CD4-positive, alpha-beta memory T cell (primary cell): ENCODE data around the gene PRKAG1. TPM values are rescaled to one million over a fixed set of nuclear protein-coding genes. Genes with fewer than 3 reads are reported as not detected.

ENCODE experiments used
- CTCF ChIA-PET: fragments of 350-600 bp; sonication (Branson Sonifier 250); formaldehyde crosslinking; loops from one replicate; lab custom pipeline; 2021; ENCODE audit warnings: inconsistent platforms; ENCODE audit not compliant: partially characterized antibody; lab: Charles Lee
- POLR2A ChIA-PET: fragments of 350-600 bp; sonication (Branson Sonifier 250); formaldehyde crosslinking; loops from one replicate; lab custom pipeline; 2021; ENCODE audit not compliant: partially characterized antibody; lab: Charles Lee
- DNase-seq, 5 donors: peaks; one replicate each; pipeline versions ENCODE4 v3.0.0 to v3.0.0-alpha.2; 2020 to 2022; ENCODE audit warnings: mixed read lengths in 1 of 5
- H3K27ac ChIP-seq: one replicate; pipeline ENCODE4 v1.7.0; 2013; ENCODE audit warnings: low read depth, low read length
- H3K27me3 ChIP-seq: 2 replicates; pipeline ENCODE4 v1.7.0; 2013; ENCODE audit warnings: mild to moderate bottlenecking, low read length, moderate library complexity; ENCODE audit not compliant: insufficient read depth
- H3K36me3 ChIP-seq: 2 replicates; pipeline ENCODE4 v1.7.0; 2013; ENCODE audit warnings: mild to moderate bottlenecking, low read length, moderate library complexity; ENCODE audit not compliant: insufficient read depth
- H3K4me1 ChIP-seq: 2 replicates; pipeline ENCODE4 v1.7.0; 2013; ENCODE audit warnings: mild to moderate bottlenecking, low read length, moderate library complexity; ENCODE audit not compliant: insufficient read depth
- H3K4me3 ChIP-seq, 2 donors: one replicate each; pipeline ENCODE4 v1.7.0; 2013; ENCODE audit warnings: low read length in 2 of 2, mild to moderate bottlenecking in 1 of 2
- H3K9me3 ChIP-seq, 2 donors: one replicate each; pipeline ENCODE4 v1.7.0; 2013; ENCODE audit warnings: low read length in 2 of 2, control low read depth in 1 of 2; ENCODE audit not compliant: control insufficient read depth in 1 of 2
- H3K27ac Mint-ChIP-seq, 7 donors: one replicate each; pipeline ENCODE4 v1.8.0; 2020 to 2021; ENCODE audit warnings: mixed read lengths in 7 of 7, mild to moderate bottlenecking in 6 of 7, inconsistent platforms in 3 of 7, moderate library complexity in 3 of 7
- H3K27me3 Mint-ChIP-seq, 2 donors: one replicate each; pipeline ENCODE4 v1.8.0; 2020 to 2021; ENCODE audit warnings: mixed read lengths in 2 of 2
- H3K36me3 Mint-ChIP-seq, 2 donors: one replicate each; pipeline ENCODE4 v1.8.0; 2020 to 2021; ENCODE audit warnings: mixed read lengths in 2 of 2, inconsistent platforms in 1 of 2, mild to moderate bottlenecking in 1 of 2
- H3K4me1 Mint-ChIP-seq, 4 donors: one replicate each; pipeline ENCODE4 v1.8.0; 2020 to 2021; ENCODE audit warnings: mixed read lengths in 4 of 4, mild to moderate bottlenecking in 1 of 4
- H3K4me3 Mint-ChIP-seq, 8 donors: one replicate each; pipeline ENCODE4 v1.8.0; 2020 to 2021; ENCODE audit warnings: mixed read lengths in 8 of 8, mild to moderate bottlenecking in 7 of 8, moderate library complexity in 6 of 8, inconsistent platforms in 3 of 8
- H3K9me3 Mint-ChIP-seq, 8 donors: one replicate each; pipeline ENCODE4 v1.8.0; 2020 to 2021; ENCODE audit warnings: mixed read lengths in 8 of 8, mild to moderate bottlenecking in 5 of 8, inconsistent platforms in 3 of 8, moderate library complexity in 1 of 8
- intact Hi-C: fragments of 100-400 bp; cut with micrococcal nuclease; formaldehyde crosslinking; loops from one replicate; pipeline ENCODE4 v1.15.1; 2023
- polyA plus RNA-seq, 2 donors: library from polyadenylated mRNA; unstranded; fragments of 300-500 nt; fragmentation: Illumina TruSeq; gene quantifications; one replicate each; pipeline ENCODE4 v1.2.3, GENCODE V29; 2021
- total RNA-seq, 2 experiments: library from RNA; stranded (reverse); gene quantifications; one replicate each; pipeline ENCODE4 v1.2.3, GENCODE V29; 2021

PRKAG1 gene
- total and polyA plus RNA-seq, 4 experiments from 2014 or later, result 47.8 to 53.7 (median 49.6) TPM

GRCh38 chr12:48988030-48988649, 30.4 kb downstream of the PRKAG1 start:
- Mint-ChIP-seq H3K27me3 (peaks cover 21 to 22% of the 10 kb centered on the region in 2 donors), H3K27ac (peak overlapping the region in 3 of 7 donors; percentile 21 to 65 (median 45)), H3K4me1 (peaks cover 10 to 15% (median 11%) of the 10 kb centered on the region in 4 donors), H3K4me3 (peak overlapping the region in 2 of 8 donors; percentile 7 to 35), H3K9me3 (no peaks in the 10 kb centered on the region), H3K36me3 (no peaks in the 10 kb centered on the region)
- peak; percentile 64 to 74 (median 67) for DNase-seq
- Histone ChIP-seq H3K4me1 (peaks cover 6% of the 10 kb centered on the region), H3K4me3 (no peak overlapping the region), H3K27ac (no peak overlapping the region), H3K9me3 (no peaks in the 10 kb centered on the region), H3K36me3 (no peaks in the 10 kb centered on the region), H3K27me3 (peaks cover 4% of the 10 kb centered on the region)
- ChIA-PET CTCF (interaction anchor here (0.6 to 14.1 kb wide), 50 partner anchors 8 to 1196 kb away, joined by 3 to 244 read pairs (median 5); partner anchors contain the start of genes ARF3, DDN, DDX23 and FKBP11), POLR2A (interaction anchor here (0.5 to 2.4 kb wide), 12 partner anchors 9 to 247 kb away, joined by 3 to 29 read pairs (median 5); partner anchors contain the start of genes ARF3, DDX23, FKBP11 and TUBA1B)
- intact Hi-C loops, result loop anchor here (1.0 to 2.0 kb wide), 6 partner anchors 8 to 135 kb away; partner anchors contain the start of gene FKBP11

- intact Hi-C loops, result no loop called here
- Histone ChIP-seq H3K27ac (no peak overlapping the region), H3K27me3 (peaks cover 4% of the 10 kb centered on the region), H3K4me1 (peaks cover 9% of the 10 kb centered on the region), H3K36me3 (no peaks in the 10 kb centered on the region), H3K9me3 (no peaks in the 10 kb centered on the region), H3K4me3 (no peak overlapping the region)
- H3K4me1 Mint-ChIP-seq, result peaks cover 16 to 22% (median 19%) of the 10 kb centered on the region in 4 donors
- ChIA-PET CTCF (interaction anchor here (1.3 to 14.1 kb wide), 7 partner anchors 7 to 280 kb away, joined by 3 to 244 read pairs (median 36); partner anchors contain the start of genes DDN, DDX23 and WNT1), POLR2A (no interaction called here)
- no peaks in the 10 kb centered on the region for H3K36me3 Mint-ChIP-seq
- no peak overlapping the region for H3K27ac Mint-ChIP-seq
- H3K4me3 Mint-ChIP-seq, result no peak overlapping the region
- peaks cover 0 to 3% (median 0%) of the 10 kb centered on the region in 8 donors for H3K9me3 Mint-ChIP-seq
- H3K27me3 Mint-ChIP-seq, result peaks cover 18 to 20% of the 10 kb centered on the region in 2 donors
- no peak for DNase-seq
Measured at GRCh38 chr12:48986720-48987291, 31.8 kb downstream of the PRKAG1 start.

- Mint-ChIP-seq H3K4me3 (no peak overlapping the region), H3K9me3 (peaks cover 0 to 8% (median 0%) of the 10 kb centered on the region in 8 donors), H3K27me3 (peaks cover 19 to 21% of the 10 kb centered on the region in 2 donors), H3K36me3 (peaks cover 0 to 1% of the 10 kb centered on the region in 2 donors), H3K27ac (peak overlapping the region in 1 of 7 donors; percentile 45), H3K4me1 (peaks cover 25 to 30% (median 28%) of the 10 kb centered on the region in 4 donors)
- Histone ChIP-seq H3K9me3 (no peaks in the 10 kb centered on the region), H3K36me3 (no peaks in the 10 kb centered on the region), H3K4me1 (peaks cover 18% of the 10 kb centered on the region), H3K4me3 (no peak overlapping the region), H3K27ac (no peak overlapping the region), H3K27me3 (peaks cover 4% of the 10 kb centered on the region)
- intact Hi-C loops, result no loop called here
- ChIA-PET CTCF (interaction anchor here (0.6 to 13.4 kb wide), 5 partner anchors 8 to 133 kb away, joined by 3 to 244 read pairs (median 36); partner anchors contain the start of genes DDN, DDX23 and WNT10B), POLR2A (no interaction called here)
- no peak for DNase-seq
Measured at GRCh38 chr12:48985901-48986300, 32.7 kb downstream of the PRKAG1 start.

- POLR2A ChIA-PET, result no interaction called here
- no peak for DNase-seq
- Histone ChIP-seq H3K36me3 (no peaks in the 10 kb centered on the region), H3K9me3 (no peaks in the 10 kb centered on the region), H3K27me3 (peaks cover 4% of the 10 kb centered on the region), H3K4me3 (no peak overlapping the region), H3K4me1 (peaks cover 23% of the 10 kb centered on the region), H3K27ac (no peak overlapping the region)
- intact Hi-C loops, result no loop called here
- peaks cover 15 to 17% of the 10 kb centered on the region in 2 donors for H3K27me3 Mint-ChIP-seq
- H3K27ac Mint-ChIP-seq, result no peak overlapping the region
- no peak overlapping the region for H3K4me3 Mint-ChIP-seq
- peaks cover 0 to 1% of the 10 kb centered on the region in 2 donors for H3K36me3 Mint-ChIP-seq
- H3K4me1 Mint-ChIP-seq, result peaks cover 28 to 33% (median 32%) of the 10 kb centered on the region in 4 donors
- CTCF ChIA-PET, result interaction anchor here (0.6 to 13.4 kb wide), 6 partner anchors 8 to 133 kb away, joined by 3 to 244 read pairs (median 20); partner anchors contain the start of genes DDN, DDX23 and WNT10B
- H3K9me3 Mint-ChIP-seq, result peaks cover 0 to 11% (median 0%) of the 10 kb centered on the region in 8 donors
Measured at GRCh38 chr12:48985475-48985897, 33.1 kb downstream of the PRKAG1 start.

GRCh38 chr12:48982397-48983080, 36.0 kb downstream of the PRKAG1 start:
- Mint-ChIP-seq H3K4me3 (peak overlapping the region in 7 of 8 donors; percentile 73 to 91 (median 87)), H3K9me3 (peaks cover 0 to 13% (median 0%) of the 10 kb centered on the region in 8 donors), H3K27me3 (peaks cover under 1 to 9% of the 10 kb centered on the region in 2 donors), H3K4me1 (peaks cover 28 to 48% (median 38%) of the 10 kb centered on the region in 4 donors), H3K36me3 (peaks cover 0 to 1% of the 10 kb centered on the region in 2 donors), H3K27ac (peak overlapping the region in 6 of 7 donors; percentile 59 to 96 (median 92))
- no peaks in the 10 kb centered on the region for H3K9me3 ChIP-seq
- ChIA-PET POLR2A (interaction anchor here (1.4 to 6.4 kb wide), 4 partner anchors 15 to 131 kb away, joined by 4 to 54 read pairs (median 26); partner anchors contain the start of genes ARF3, DDN and DDX23), CTCF (interaction anchor here (1.0 to 13.4 kb wide), 12 partner anchors 11 to 129 kb away, joined by 3 to 244 read pairs (median 5); partner anchors contain the start of genes ARF3, DDN, DDX23 and FKBP11)
- H3K4me1 ChIP-seq, result peaks cover 45% of the 10 kb centered on the region
- H3K4me3 ChIP-seq, result no peak overlapping the region
- intact Hi-C loops, result no loop called here
- H3K27ac ChIP-seq, result no peak overlapping the region
- DNase-seq, result no peak
- H3K27me3 ChIP-seq, result peaks cover 6% of the 10 kb centered on the region
- no peaks in the 10 kb centered on the region for H3K36me3 ChIP-seq

- peaks cover 6% of the 10 kb centered on the region for H3K27me3 ChIP-seq
- ChIA-PET CTCF (interaction anchor here (1.0 to 13.4 kb wide), 9 partner anchors 12 to 128 kb away, joined by 3 to 244 read pairs (median 11); partner anchors contain the start of genes ARF3, DDN, DDX23 and FKBP11), POLR2A (interaction anchor here (0.8 to 6.4 kb wide), 13 partner anchors 12 to 149 kb away, joined by 3 to 55 read pairs (median 18); partner anchors contain the start of genes ARF3, DDN, DDX23 and FKBP11)
- DNase-seq, result no peak
- H3K36me3 ChIP-seq, result no peaks in the 10 kb centered on the region
- peak overlapping the region; percentile 59 to 96 (median 93) for H3K27ac Mint-ChIP-seq
- H3K4me1 Mint-ChIP-seq, result peaks cover 33 to 54% (median 42%) of the 10 kb centered on the region in 4 donors
- peak overlapping the region in 1 of 2 donors; percentile 73 for H3K4me3 ChIP-seq
- H3K4me1 ChIP-seq, result peaks cover 47% of the 10 kb centered on the region
- peaks cover 0 to 13% (median 0%) of the 10 kb centered on the region in 8 donors for H3K9me3 Mint-ChIP-seq
- H3K9me3 ChIP-seq, result no peaks in the 10 kb centered on the region
- H3K27ac ChIP-seq, result peak overlapping the region; percentile 20
- intact Hi-C loops, result loop anchor here (2.0 kb wide), 2 partner anchors 13 to 45 kb away; no protein-coding TSS in a partner anchor
- peaks cover 0 to 1% of the 10 kb centered on the region in 2 donors for H3K36me3 Mint-ChIP-seq
- peak overlapping the region; percentile 85 to 91 (median 88) for H3K4me3 Mint-ChIP-seq
- peaks cover 0 to 13% of the 10 kb centered on the region in 2 donors for H3K27me3 Mint-ChIP-seq
Measured at GRCh38 chr12:48981757-48982157, 36.8 kb downstream of the PRKAG1 start.
